Stomach (tissue), 4 donors: ENCODE results near the gene PIK3CA.
A peak's percentile ranks its signal among the peaks of the same experiment; 100 is the strongest.

Experiments used
- CTCF ChIP-seq, 7 experiments: fragments of 450-650 bp in 4 of 7; fragments of 200-600 bp in 3 of 7; sonication (generic) in 3 of 7; IDR thresholded peaks; one replicate each; pipeline ENCODE4 v1.5.1; 2016 to 2019; ENCODE audit warnings: antibody characterized with exemption in 7 of 7, control low read depth in 2 of 7, mild to moderate bottlenecking in 1 of 7
- POLR2A ChIP-seq, 4 donors: fragments of 450-650 bp; IDR thresholded peaks; one replicate each; pipeline ENCODE4 v1.6.1; 2016; ENCODE audit warnings: antibody characterized with exemption in 4 of 4, control low read depth in 2 of 4, mild to moderate bottlenecking in 1 of 4, moderate library complexity in 1 of 4
- POLR2AphosphoS5 ChIP-seq, 3 donors: sonication (generic); formaldehyde crosslinking; IDR thresholded peaks; one replicate each; pipeline ENCODE4 v1.6.1; 2016; ENCODE audit warnings: antibody characterized with exemption in 3 of 3

- no peak for TF ChIP-seq CTCF (IDR thresholded peaks at IDR 0.05)
- no peak for TF ChIP-seq POLR2A (IDR thresholded peaks at IDR 0.05)
- peak in 2 of 3 donors; percentile 3 to 7 for TF ChIP-seq POLR2AphosphoS5 (IDR thresholded peaks at IDR 0.05)
These were observed 32.9 kb downstream of the PIK3CA start for GRCh38 chr3:179181021-179181472.
